ENCODE results near the gene EXPH5. TPM values are rescaled to one million over a fixed set of nuclear protein-coding genes. Genes with fewer than 3 reads are reported as not detected.

Gene EXPH5
- total RNA-seq, 1 experiment from 2014 or later: 13.5 TPM

DNA sequence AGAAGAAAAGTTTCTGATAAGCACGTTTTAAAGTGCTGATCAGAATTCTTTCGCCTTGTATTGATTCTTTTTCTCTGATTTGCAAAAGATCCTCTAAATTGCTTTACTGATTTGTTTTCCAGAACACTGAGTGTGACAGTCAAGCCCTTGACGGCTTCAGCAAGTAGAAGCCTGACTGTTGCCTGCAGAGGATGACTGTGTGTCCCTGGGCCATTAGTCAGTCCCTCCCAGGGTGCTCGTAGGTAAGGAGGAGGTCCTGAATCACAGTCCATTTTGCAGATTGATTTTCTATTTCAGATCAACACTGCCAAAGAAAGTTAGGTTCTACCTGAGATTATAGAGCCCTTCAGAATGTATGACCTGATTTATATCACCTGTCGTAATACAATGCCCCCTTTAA lies 56.8 kb downstream of the EXPH5 start:
- intact Hi-C loops (cut with micrococcal nuclease): no loop called here
- ATAC-seq: no peak

DNA sequence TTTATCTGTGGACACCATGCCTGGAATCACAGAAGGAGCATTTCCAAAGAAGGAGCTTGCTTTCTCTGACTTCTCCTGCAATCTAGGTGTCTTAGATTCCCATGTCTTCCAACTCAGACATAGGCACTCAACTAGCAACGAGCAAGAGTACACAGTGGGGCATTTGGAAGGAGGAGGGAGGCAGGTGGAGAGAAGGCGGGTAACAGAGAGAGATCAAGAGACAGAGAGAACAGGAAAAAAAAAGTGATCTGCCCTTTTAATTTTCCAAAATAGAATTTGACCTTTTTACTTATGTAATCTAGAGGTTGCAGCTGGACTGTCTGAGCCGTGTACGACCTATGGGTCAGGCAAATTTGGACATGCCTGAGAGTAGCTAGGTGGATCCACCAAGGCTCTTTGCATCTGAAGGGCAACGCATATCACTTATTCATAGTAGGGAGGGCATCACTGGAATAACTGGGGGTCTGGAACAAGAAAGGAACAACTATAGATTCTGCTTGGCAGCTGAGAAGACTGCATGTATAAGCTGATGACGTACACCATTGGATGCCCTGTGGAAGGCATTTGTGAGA lies 58.1 kb downstream of the EXPH5 start:
- no peaks in the 10 kb centered on the region for H3K9me3 ChIP-seq (ENCODE audit: low read length)
- H3K36me3 ChIP-seq (ENCODE audit: low read depth, low read length): peaks cover 9% of the 10 kb centered on the region; the same call in 1 of the 2 replicates
- no peak overlapping the region for H2AFZ ChIP-seq (ENCODE audit: low read length)
- no peaks in the 10 kb centered on the region for H3K4me1 ChIP-seq (ENCODE audit: insufficient read depth, low read length)
- POLR2A ChIA-PET (ENCODE audit: unreplicated experiment): no interaction called here
- no peaks in the 10 kb centered on the region for H3K9me2 ChIP-seq (replicated peaks; ENCODE audit: low read length)
- no TSS peak for BruUV-seq (replicated peaks)
- ATAC-seq: no peak
- no peaks in the 10 kb centered on the region for H3F3A ChIP-seq (ENCODE audit: low read length, unreplicated experiment)
- intact Hi-C loops (cut with micrococcal nuclease): no loop called here
- H3K4me2 ChIP-seq (ENCODE audit: low read length): no peak overlapping the region
- no peak overlapping the region for H3K4me3 ChIP-seq (ENCODE audit: low read length)
- no peak for TF ChIP-seq EZH2phosphoT487 (IDR thresholded peaks at IDR 0.05; ENCODE audit: borderline replicate concordance, low read length)
- TF ChIP-seq, protein P1, sequence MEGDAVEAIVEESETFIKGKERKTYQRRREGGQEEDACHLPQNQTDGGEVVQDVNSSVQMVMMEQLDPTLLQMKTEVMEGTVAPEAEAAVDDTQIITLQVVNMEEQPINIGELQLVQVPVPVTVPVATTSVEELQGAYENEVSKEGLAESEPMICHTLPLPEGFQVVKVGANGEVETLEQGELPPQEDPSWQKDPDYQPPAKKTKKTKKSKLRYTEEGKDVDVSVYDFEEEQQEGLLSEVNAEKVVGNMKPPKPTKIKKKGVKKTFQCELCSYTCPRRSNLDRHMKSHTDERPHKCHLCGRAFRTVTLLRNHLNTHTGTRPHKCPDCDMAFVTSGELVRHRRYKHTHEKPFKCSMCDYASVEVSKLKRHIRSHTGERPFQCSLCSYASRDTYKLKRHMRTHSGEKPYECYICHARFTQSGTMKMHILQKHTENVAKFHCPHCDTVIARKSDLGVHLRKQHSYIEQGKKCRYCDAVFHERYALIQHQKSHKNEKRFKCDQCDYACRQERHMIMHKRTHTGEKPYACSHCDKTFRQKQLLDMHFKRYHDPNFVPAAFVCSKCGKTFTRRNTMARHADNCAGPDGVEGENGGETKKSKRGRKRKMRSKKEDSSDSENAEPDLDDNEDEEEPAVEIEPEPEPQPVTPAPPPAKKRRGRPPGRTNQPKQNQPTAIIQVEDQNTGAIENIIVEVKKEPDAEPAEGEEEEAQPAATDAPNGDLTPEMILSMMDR (conservative IDR thresholded peaks at IDR 0.05; ENCODE audit: low read depth, low read length): no peak
- TF ChIP-seq EZH2 (IDR thresholded peaks at IDR 0.05; ENCODE audit: low read length, unreplicated experiment): no peak
- DNase-seq: no peak
- no peaks in the 10 kb centered on the region for H3K79me2 ChIP-seq (ENCODE audit: low read length)
- H4K20me1 ChIP-seq (ENCODE audit: low read length): no peaks in the 10 kb centered on the region
- no peaks in the 10 kb centered on the region for H3K27me3 ChIP-seq (ENCODE audit: low read length)
- CTCF ChIA-PET: no interaction called here
- H3K27ac ChIP-seq (ENCODE audit: low read length): no peak overlapping the region
- no peak overlapping the region for H3K9ac ChIP-seq (ENCODE audit: low read length)

More for the DNA sequence above, 56.8 kb downstream of the EXPH5 start:
- Histone ChIP-seq H3K27ac (ENCODE audit: low read length) (no peak overlapping the region), H4K20me1 (ENCODE audit: low read length) (no peaks in the 10 kb centered on the region), H3K4me3 (ENCODE audit: low read length) (no peak overlapping the region), H3K27me3 (ENCODE audit: low read length) (no peaks in the 10 kb centered on the region), H3K4me2 (ENCODE audit: low read length) (no peak overlapping the region), H3K36me3 (ENCODE audit: low read depth, low read length) (peaks cover 9% of the 10 kb centered on the region; the same call in 1 of the 2 replicates), H3K9me3 (ENCODE audit: low read length) (no peaks in the 10 kb centered on the region), H3F3A (ENCODE audit: low read length, unreplicated experiment) (no peaks in the 10 kb centered on the region), H3K4me1 (ENCODE audit: insufficient read depth, low read length) (no peaks in the 10 kb centered on the region), H3K9ac (ENCODE audit: low read length) (no peak overlapping the region), H3K9me2 (replicated peaks; ENCODE audit: low read length) (no peaks in the 10 kb centered on the region), H2AFZ (ENCODE audit: low read length) (no peak overlapping the region), H3K79me2 (ENCODE audit: low read length) (no peaks in the 10 kb centered on the region)
- BruUV-seq (replicated peaks): no TSS peak
- ChIA-PET POLR2A (ENCODE audit: unreplicated experiment) (no interaction called here), CTCF (no interaction called here)
- DNase-seq: no peak
- TF ChIP-seq EZH2phosphoT487 (IDR thresholded peaks at IDR 0.05; ENCODE audit: borderline replicate concordance, low read length): no peak

DNA sequence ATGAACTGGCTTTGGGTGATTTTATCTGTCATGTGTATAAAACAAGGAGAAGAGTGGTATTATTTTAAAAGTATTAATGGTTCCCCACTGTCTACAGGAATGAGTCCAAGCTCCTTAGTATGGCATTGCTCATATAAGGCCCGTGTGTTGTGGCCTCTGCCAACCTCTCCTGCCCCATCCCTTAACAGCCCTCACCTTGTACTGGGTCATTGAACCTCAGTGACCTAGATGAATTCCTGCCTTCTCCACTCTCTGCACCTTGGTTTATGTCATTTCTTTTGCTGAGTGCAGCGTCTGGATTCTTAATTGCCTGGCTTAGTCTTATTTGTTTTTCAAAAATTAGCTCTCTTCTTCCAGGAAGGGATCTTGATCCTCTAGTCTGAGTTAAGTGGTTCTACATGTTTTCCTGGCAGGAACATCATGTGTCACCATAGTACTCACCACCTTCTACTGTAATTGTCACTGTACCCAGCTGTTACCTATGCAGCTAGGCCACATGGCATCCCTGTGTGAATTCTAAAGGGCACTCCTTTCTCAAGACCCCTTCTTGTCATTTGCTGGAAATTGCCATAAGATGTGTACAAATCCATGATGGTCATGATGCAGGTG lies 59.2 kb downstream of the EXPH5 start:
- no peak for TF ChIP-seq EZH2phosphoT487 (IDR thresholded peaks at IDR 0.05; ENCODE audit: borderline replicate concordance, low read length)
- TF ChIP-seq, protein P1 (conservative IDR thresholded peaks at IDR 0.05; ENCODE audit: low read depth, low read length): no peak
- H3K4me1 ChIP-seq (ENCODE audit: insufficient read depth, low read length): no peaks in the 10 kb centered on the region
- no peak overlapping the region for H3K9ac ChIP-seq (ENCODE audit: low read length)
- H3K4me3 ChIP-seq (ENCODE audit: low read length): no peak overlapping the region
- BruUV-seq (replicated peaks): no TSS peak
- no peaks in the 10 kb centered on the region for H3F3A ChIP-seq (ENCODE audit: low read length, unreplicated experiment)
- H3K27ac ChIP-seq (ENCODE audit: low read length): no peak overlapping the region
- H3K9me2 ChIP-seq (replicated peaks; ENCODE audit: low read length): no peaks in the 10 kb centered on the region
- ChIA-PET POLR2A (ENCODE audit: unreplicated experiment) (no interaction called here), CTCF (no interaction called here)
- intact Hi-C loops (cut with micrococcal nuclease): no loop called here
- H3K4me2 ChIP-seq (ENCODE audit: low read length): no peak overlapping the region
- no peak overlapping the region for H2AFZ ChIP-seq (ENCODE audit: low read length)
- H3K79me2 ChIP-seq (ENCODE audit: low read length): no peaks in the 10 kb centered on the region
- ATAC-seq: no peak
- H3K9me3 ChIP-seq (ENCODE audit: low read length): no peaks in the 10 kb centered on the region
- H3K27me3 ChIP-seq (ENCODE audit: low read length): no peaks in the 10 kb centered on the region
- DNase-seq: no peak
- no peaks in the 10 kb centered on the region for H4K20me1 ChIP-seq (ENCODE audit: low read length)
- H3K36me3 ChIP-seq (ENCODE audit: low read depth, low read length): peaks cover 9% of the 10 kb centered on the region; the same call in 1 of the 2 replicates
